CD4-positive, alpha-beta T cell treated with Interleukin-12 subunit alpha and Interleukin-12 subunit beta, for 1 hour (primary cell): ENCODE data around the gene RNF208.

ENCODE experiments used
- DNase-seq: peaks from one replicate; pipeline ENCODE4 v3.0.0-alpha.2; 2020

Gene RNF208

DNA sequence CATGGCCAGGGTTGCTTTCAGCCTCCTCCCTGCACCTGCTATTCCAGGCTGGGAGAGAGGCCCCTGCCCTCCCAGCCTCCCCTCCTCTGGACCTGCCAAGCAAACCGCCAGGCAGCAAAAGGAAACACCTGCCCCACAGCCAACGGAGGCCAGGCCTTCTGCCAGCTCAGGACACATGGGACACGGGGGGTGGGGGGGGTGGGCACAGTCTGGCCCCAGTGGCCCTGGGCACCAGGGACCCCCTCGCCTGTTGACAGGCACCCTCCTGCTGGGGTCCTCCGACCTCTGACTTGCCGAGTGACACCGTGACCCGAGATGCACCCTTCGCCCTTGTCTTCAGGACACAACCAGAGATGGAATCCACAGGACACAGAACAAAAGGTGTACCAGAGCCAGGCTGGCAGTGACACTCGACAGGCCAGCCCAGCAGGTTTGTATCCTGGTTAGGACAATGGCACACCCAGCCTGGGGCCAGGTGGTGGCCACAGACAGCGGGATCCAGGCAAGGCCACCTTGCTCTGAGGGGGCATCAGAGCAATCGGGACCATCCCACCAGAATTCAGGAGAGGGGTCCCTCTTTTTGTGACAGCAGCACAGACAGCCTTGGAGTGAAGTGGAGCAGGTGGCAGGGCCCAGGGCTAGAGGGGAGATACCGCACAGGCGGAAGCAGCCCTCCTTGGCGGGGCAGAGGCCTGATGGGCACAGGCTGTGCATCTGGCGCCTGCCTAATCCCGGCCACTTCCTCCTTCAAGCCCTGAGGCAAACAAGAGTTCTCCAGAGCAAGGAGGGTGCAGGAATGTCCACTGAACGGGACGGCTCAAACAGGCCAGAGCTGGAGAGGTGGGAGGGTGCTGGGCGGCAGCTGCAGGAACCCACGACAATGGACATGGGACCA, 48.9 kb downstream of the RNF208 start:
- no peak for DNase-seq

DNA sequence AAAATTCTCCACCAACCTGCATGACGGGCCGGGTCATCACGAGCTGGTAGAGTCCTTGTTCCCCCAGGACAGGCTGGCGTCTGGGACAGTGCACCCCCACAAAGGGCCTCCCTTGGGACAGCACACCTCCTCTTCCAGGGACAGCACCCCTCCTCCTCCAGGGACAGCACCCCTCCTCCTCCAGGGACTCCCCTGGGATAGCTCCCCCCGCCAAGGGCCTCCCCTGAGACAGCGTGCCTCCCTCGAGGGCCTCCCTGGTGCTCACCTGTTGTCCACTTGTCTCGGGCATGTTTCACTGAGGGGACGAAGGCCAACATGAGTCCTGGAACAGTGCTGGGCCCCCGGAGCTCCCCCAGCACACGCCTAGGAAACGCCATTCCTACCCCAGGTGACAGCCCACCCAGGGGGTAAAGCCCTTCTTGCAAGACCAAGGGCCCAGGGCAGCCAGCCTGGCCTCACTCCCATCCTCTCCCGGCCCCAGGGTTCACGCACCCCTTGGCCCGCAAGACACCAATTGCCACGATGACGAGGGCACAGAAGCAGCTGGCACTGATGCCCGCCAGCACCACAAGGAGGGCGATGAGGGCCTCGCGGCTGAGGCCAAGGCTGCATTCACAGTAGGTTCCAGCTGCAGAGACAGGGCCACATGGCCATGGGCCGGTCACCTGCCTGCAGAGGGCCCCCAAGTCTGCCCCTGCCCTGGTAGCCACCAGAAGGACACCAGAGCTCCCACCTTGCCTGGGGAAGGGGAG, 50.7 kb downstream of the RNF208 start:
- no peak for DNase-seq

DNA sequence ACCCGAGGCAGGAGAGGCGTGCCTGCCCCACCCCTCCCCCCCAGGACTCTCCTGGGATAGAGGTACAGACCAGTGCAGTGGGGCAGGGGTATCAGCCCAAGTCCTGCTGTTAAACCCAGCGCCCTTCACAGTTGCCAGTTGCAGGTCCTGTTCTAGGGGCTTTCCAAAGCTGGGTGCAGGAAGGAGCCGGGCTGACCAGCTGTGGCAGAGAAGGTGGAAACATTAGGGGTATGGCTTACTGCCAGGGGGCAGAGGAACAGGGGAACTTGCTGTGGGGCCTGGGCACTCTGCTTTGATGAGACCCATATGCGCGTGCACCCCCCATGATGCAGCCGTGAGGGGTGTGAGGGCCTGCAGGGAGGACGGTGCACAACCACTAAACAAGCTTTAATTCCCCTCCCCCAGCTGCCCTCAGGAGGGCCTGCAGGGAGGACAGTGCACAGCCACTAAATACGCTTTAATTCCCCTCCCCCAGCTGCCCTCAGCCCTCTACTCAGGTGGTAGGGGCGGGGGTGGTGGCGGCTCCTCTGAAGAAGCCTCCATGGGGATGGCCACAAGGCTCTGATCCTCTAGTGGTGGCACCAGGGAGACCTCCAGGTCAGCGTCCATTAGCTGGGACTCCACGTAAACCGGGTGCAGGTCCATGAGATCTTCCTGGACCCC, 51.4 kb downstream of the RNF208 start:
- no peak for DNase-seq
